Naive thymus-derived CD4-positive, alpha-beta T cell (primary cell): ENCODE data around the gene BAX. TPM values are rescaled to one million over a fixed set of nuclear protein-coding genes. Genes with fewer than 3 reads are reported as not detected.

Experiments used
- ATAC-seq: fragments of 150-1000 bp; cut with Tn5 transposase; 2 replicates; pipeline ENCODE4 v1.10.0; 2021; ENCODE audit warnings: mild to moderate bottlenecking, moderate library complexity
- CTCF ChIA-PET: fragments of 350-600 bp; sonication (Branson Sonifier 250); formaldehyde crosslinking; loops from one replicate; lab custom pipeline; 2021; ENCODE audit warnings: antibody characterized with exemption; lab: Charles Lee
- POLR2A ChIA-PET: fragments of 350-600 bp; sonication (Branson Sonifier 250); formaldehyde crosslinking; loops from one replicate; lab custom pipeline; 2021; ENCODE audit warnings: antibody characterized with exemption, inconsistent platforms; lab: Charles Lee
- DNase-seq, 9 donors: peaks; one replicate each; pipeline versions ENCODE4 v3.0.0 to v3.0.0-alpha.2; 2020 to 2022; ENCODE audit warnings: mixed read lengths in 1 of 9
- H3K27ac ChIP-seq: one replicate; pipeline ENCODE4 v1.7.0; 2013; ENCODE audit warnings: mild to moderate bottlenecking, low read depth, low read length, moderate library complexity
- H3K27me3 ChIP-seq, 2 donors: one replicate each; pipeline ENCODE4 v1.7.0; 2013; ENCODE audit warnings: low read length in 2 of 2, mild to moderate bottlenecking in 2 of 2, moderate library complexity in 2 of 2; ENCODE audit not compliant: control insufficient read depth in 2 of 2, insufficient read depth in 2 of 2
- H3K36me3 ChIP-seq, 3 experiments: 1 replicate in 2 of 3; 2 replicates in 1 of 3; pipeline ENCODE4 v1.7.0; 2013; ENCODE audit warnings: low read length in 3 of 3, mild to moderate bottlenecking in 3 of 3, moderate library complexity in 1 of 3; ENCODE audit not compliant: insufficient read depth in 3 of 3, control insufficient read depth in 2 of 3
- H3K4me1 ChIP-seq, 2 donors: one replicate each; pipeline ENCODE4 v1.7.0; 2013; ENCODE audit warnings: low read length in 2 of 2, mild to moderate bottlenecking in 2 of 2, moderate library complexity in 1 of 2; ENCODE audit not compliant: control insufficient read depth in 2 of 2, insufficient read depth in 2 of 2
- H3K4me3 ChIP-seq: 2 replicates; pipeline ENCODE4 v1.7.0; 2013; ENCODE audit warnings: mild to moderate bottlenecking, low read length
- H3K9me3 ChIP-seq, 3 experiments: 1 replicate in 2 of 3; 2 replicates in 1 of 3; pipeline ENCODE4 v1.7.0; 2013; ENCODE audit warnings: low read length in 3 of 3; ENCODE audit not compliant: control insufficient read depth in 2 of 3
- H3K27ac Mint-ChIP-seq, 9 donors: one replicate each; pipeline ENCODE4 v1.8.0; 2020 to 2022; ENCODE audit warnings: mixed read lengths in 9 of 9, mild to moderate bottlenecking in 8 of 9, moderate library complexity in 5 of 9, inconsistent platforms in 2 of 9
- H3K27me3 Mint-ChIP-seq, 5 donors: one replicate each; pipeline ENCODE4 v1.8.0; 2021 to 2022; ENCODE audit warnings: mixed read lengths in 5 of 5, mild to moderate bottlenecking in 1 of 5
- H3K36me3 Mint-ChIP-seq, 5 donors: one replicate each; pipeline ENCODE4 v1.8.0; 2020 to 2022; ENCODE audit warnings: mixed read lengths in 5 of 5, mild to moderate bottlenecking in 3 of 5, inconsistent platforms in 1 of 5
- H3K4me1 Mint-ChIP-seq, 7 donors: one replicate each; pipeline ENCODE4 v1.8.0; 2020 to 2022; ENCODE audit warnings: mixed read lengths in 7 of 7, mild to moderate bottlenecking in 3 of 7, inconsistent platforms in 1 of 7
- H3K4me3 Mint-ChIP-seq, 10 donors: one replicate each; pipeline ENCODE4 v1.8.0; 2020 to 2022; ENCODE audit warnings: mild to moderate bottlenecking in 10 of 10, mixed read lengths in 10 of 10, moderate library complexity in 6 of 10, inconsistent platforms in 2 of 10
- H3K9me3 Mint-ChIP-seq, 11 donors: one replicate each; pipeline ENCODE4 v1.8.0; 2020 to 2022; ENCODE audit warnings: mixed read lengths in 11 of 11, mild to moderate bottlenecking in 4 of 11, inconsistent platforms in 1 of 11, moderate library complexity in 1 of 11
- intact Hi-C, 2 donors: fragments of 100-400 bp; cut with micrococcal nuclease; formaldehyde crosslinking; loops; one replicate each; pipeline ENCODE4 v1.15.1; 2023
- polyA plus RNA-seq, 2 donors: library from polyadenylated mRNA; unstranded; fragments of 300-500 nt; fragmentation: Illumina TruSeq; gene quantifications; one replicate each; pipeline ENCODE4 v1.2.3, GENCODE V29; 2021
- total RNA-seq, 6 experiments: library from RNA in 5 of 6; stranded (reverse) in 5 of 6; gene quantifications; 1 replicate in 5 of 6; 2 replicates in 1 of 6; pipeline ENCODE4 v1.2.3 and lab custom pipeline; 2021 to 2026

The BAX gene
- total and polyA plus RNA-seq, 7 experiments from 2014 or later: 49.1 to 355 (median 85.4) TPM

- no peaks in the 10 kb centered on the region for H3K9me3 Mint-ChIP-seq
- Histone ChIP-seq H3K27me3 (no peaks in the 10 kb centered on the region), H3K4me1 (no peaks in the 10 kb centered on the region), H3K4me3 (no peak overlapping the region), H3K36me3 (peaks cover 0 to 35% (median 12%) of the 10 kb centered on the region in 3 experiments), H3K27ac (no peak overlapping the region), H3K9me3 (no peaks in the 10 kb centered on the region)
- CTCF ChIA-PET: no interaction called here
- H3K36me3 Mint-ChIP-seq: peaks cover 4 to 35% (median 7%) of the 10 kb centered on the region in 5 donors
- POLR2A ChIA-PET: interaction anchor here (4.9 kb wide), 1 partner anchor 11 kb away, joined by 22 read pairs; the partner anchor contains the start of genes GYS1 and RUVBL2
- no peak overlapping the region for H3K4me3 Mint-ChIP-seq
- intact Hi-C loops: no loop called here
- peaks cover 0 to 9% (median 0%) of the 10 kb centered on the region in 7 donors for H3K4me1 Mint-ChIP-seq
- ATAC-seq (no peak), DNase-seq (no peak)
- H3K27ac Mint-ChIP-seq: no peak overlapping the region
- no peaks in the 10 kb centered on the region for H3K27me3 Mint-ChIP-seq
These were observed 27.6 kb downstream of the BAX start for GRCh38 chr19:48982280-48982679.

- Histone ChIP-seq H3K4me1 (no peaks in the 10 kb centered on the region), H3K9me3 (no peaks in the 10 kb centered on the region), H3K27ac (no peak overlapping the region), H3K36me3 (peaks cover 0 to 39% (median 2%) of the 10 kb centered on the region in 3 experiments), H3K27me3 (no peaks in the 10 kb centered on the region), H3K4me3 (no peak overlapping the region)
- no peak for DNase-seq
- no peak for ATAC-seq
- CTCF ChIA-PET: no interaction called here
- POLR2A ChIA-PET: interaction anchor here (0.9 kb wide), 1 partner anchor 20 kb away, joined by 3 read pairs; the partner anchor contains the start of gene FTL
- Mint-ChIP-seq H3K4me1 (peaks cover 6 to 13% (median 10%) of the 10 kb centered on the region in 7 donors), H3K27me3 (no peaks in the 10 kb centered on the region), H3K9me3 (peaks cover 0 to 2% (median 0%) of the 10 kb centered on the region in 11 donors), H3K4me3 (no peak overlapping the region), H3K27ac (no peak overlapping the region), H3K36me3 (peaks cover 4 to 33% (median 14%) of the 10 kb centered on the region in 5 donors)
- intact Hi-C loops: no loop called here
These were observed 31.0 kb downstream of the BAX start for GRCh38 chr19:48985711-48986110.

GRCh38 chr19:48986211-48986610 is 31.5 kb downstream of the BAX start:
- H3K9me3 ChIP-seq: no peaks in the 10 kb centered on the region
- DNase-seq (no peak), ATAC-seq (no peak)
- H3K4me1 ChIP-seq: no peaks in the 10 kb centered on the region
- Mint-ChIP-seq H3K4me1 (peaks cover 11 to 17% (median 15%) of the 10 kb centered on the region in 7 donors), H3K36me3 (peaks cover 4 to 33% (median 14%) of the 10 kb centered on the region in 5 donors), H3K4me3 (no peak overlapping the region), H3K27me3 (no peaks in the 10 kb centered on the region), H3K9me3 (peaks cover 0 to 2% (median 0%) of the 10 kb centered on the region in 11 donors), H3K27ac (no peak overlapping the region)
- no peak overlapping the region for H3K27ac ChIP-seq
- no peaks in the 10 kb centered on the region for H3K27me3 ChIP-seq
- peaks cover 0 to 42% (median 2%) of the 10 kb centered on the region in 3 experiments for H3K36me3 ChIP-seq
- ChIA-PET CTCF (interaction anchor here (0.6 kb wide), 2 partner anchors 263 to 350 kb away, joined by 3 read pairs; no protein-coding TSS in a partner anchor), POLR2A (interaction anchor here (0.9 to 1.5 kb wide), 2 partner anchors 21 to 32 kb away, joined by 3 read pairs; partner anchors contain the start of gene FTL)
- intact Hi-C loops: no loop called here
- H3K4me3 ChIP-seq: no peak overlapping the region

- intact Hi-C loops: no loop called here
- peaks cover 0 to 36% (median 2%) of the 10 kb centered on the region in 3 experiments for H3K36me3 ChIP-seq
- Mint-ChIP-seq H3K9me3 (peaks cover 0 to 2% (median 0%) of the 10 kb centered on the region in 11 donors), H3K27me3 (no peaks in the 10 kb centered on the region), H3K36me3 (peaks cover 4 to 27% (median 14%) of the 10 kb centered on the region in 5 donors), H3K4me3 (no peak overlapping the region), H3K27ac (no peak overlapping the region), H3K4me1 (peaks cover 16 to 23% (median 22%) of the 10 kb centered on the region in 7 donors)
- H3K9me3 ChIP-seq: no peaks in the 10 kb centered on the region
- H3K4me3 ChIP-seq: no peak overlapping the region
- ChIA-PET POLR2A (interaction anchor here (1.5 kb wide), 1 partner anchor 30 kb away, joined by 3 read pairs; no protein-coding TSS in a partner anchor), CTCF (no interaction called here)
- H3K27ac ChIP-seq: no peak overlapping the region
- DNase-seq: no peak
- ATAC-seq: no peak
- no peaks in the 10 kb centered on the region for H3K27me3 ChIP-seq
- peaks cover 9% of the 10 kb centered on the region in 2 donors for H3K4me1 ChIP-seq
These were observed 32.6 kb downstream of the BAX start for GRCh38 chr19:48987323-48987722.

- CTCF ChIA-PET: interaction anchor here (1.0 kb wide), 1 partner anchor 29 kb away, joined by 4 read pairs; no protein-coding TSS in a partner anchor
These were observed 33.6 kb downstream of the BAX start for GRCh38 chr19:48988286-48988685.

GRCh38 chr19:48988860-48989259 is 34.2 kb downstream of the BAX start:
- Histone ChIP-seq H3K9me3 (no peaks in the 10 kb centered on the region), H3K36me3 (peaks cover 0 to 26% (median 2%) of the 10 kb centered on the region in 3 experiments), H3K4me1 (peaks cover 11 to 12% of the 10 kb centered on the region in 2 donors), H3K4me3 (no peak overlapping the region), H3K27me3 (no peaks in the 10 kb centered on the region), H3K27ac (no peak overlapping the region)
- Mint-ChIP-seq H3K36me3 (peaks cover 0 to 25% (median 9%) of the 10 kb centered on the region in 5 donors), H3K27me3 (no peaks in the 10 kb centered on the region), H3K27ac (no peak overlapping the region), H3K4me1 (peaks cover 22 to 34% (median 29%) of the 10 kb centered on the region in 7 donors), H3K9me3 (peaks cover 0 to 2% (median 0%) of the 10 kb centered on the region in 11 donors), H3K4me3 (no peak overlapping the region)
- ChIA-PET CTCF (interaction anchor here (1.0 kb wide), 1 partner anchor 29 kb away, joined by 4 read pairs; no protein-coding TSS in a partner anchor), POLR2A (no interaction called here)
- DNase-seq: no peak
- no peak for ATAC-seq
- intact Hi-C loops: no loop called here

More at GRCh38 chr19:48988286-48988685, 33.6 kb downstream of the BAX start:
- DNase-seq: no peak
- peaks cover 10 to 11% of the 10 kb centered on the region in 2 donors for H3K4me1 ChIP-seq
- no peak for ATAC-seq
- H3K9me3 Mint-ChIP-seq: peaks cover 0 to 2% (median 0%) of the 10 kb centered on the region in 11 donors
- H3K27me3 ChIP-seq: no peaks in the 10 kb centered on the region
- H3K27me3 Mint-ChIP-seq: no peaks in the 10 kb centered on the region
- POLR2A ChIA-PET: no interaction called here
- H3K9me3 ChIP-seq: no peaks in the 10 kb centered on the region
- no peak overlapping the region for H3K4me3 ChIP-seq
- H3K36me3 Mint-ChIP-seq: peaks cover 2 to 24% (median 13%) of the 10 kb centered on the region in 5 donors
- H3K27ac Mint-ChIP-seq: peak overlapping the region in 1 of 9 donors; percentile 38
- H3K4me1 Mint-ChIP-seq: peaks cover 18 to 28% (median 25%) of the 10 kb centered on the region in 7 donors
- no peak overlapping the region for H3K4me3 Mint-ChIP-seq
- H3K27ac ChIP-seq: no peak overlapping the region
- intact Hi-C loops: no loop called here
- H3K36me3 ChIP-seq: peaks cover 0 to 26% (median 2%) of the 10 kb centered on the region in 3 experiments
